NCI-H1417 treated with DMSO at 0.1 percent for 48 hours (cell line): ENCODE data around the gene GOLGA2.

Experiments
- DNase-seq: peaks from one replicate; lab custom pipeline; 2025; lab: John Stamatoyannopoulos, UW

Gene GOLGA2

DNA sequence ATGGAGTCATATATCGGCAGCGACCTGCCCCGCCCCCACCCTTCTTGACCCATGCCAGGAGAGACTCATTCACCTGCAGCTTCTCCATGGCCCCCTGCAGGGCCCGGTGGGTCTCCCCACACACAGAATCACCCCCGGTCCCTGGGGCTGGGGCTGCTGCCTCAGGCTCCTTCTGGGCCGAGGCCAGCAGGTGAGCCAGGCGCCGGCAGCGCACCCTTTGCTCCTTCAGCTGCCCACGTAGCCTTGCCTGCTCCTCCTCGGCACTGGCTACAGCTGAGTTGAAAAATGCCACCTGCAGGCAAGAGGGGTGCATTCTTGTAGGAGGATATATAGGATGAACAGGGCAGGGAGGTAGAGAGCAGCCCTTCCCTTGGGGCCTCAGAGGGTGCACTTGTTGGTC lies 17.9 kb downstream of the GOLGA2 start:
- DNase-seq: no peak

- no peak for DNase-seq
Observed at GRCh38 chr9:128257086-128257825, 18.6 kb downstream of the GOLGA2 start.

DNA sequence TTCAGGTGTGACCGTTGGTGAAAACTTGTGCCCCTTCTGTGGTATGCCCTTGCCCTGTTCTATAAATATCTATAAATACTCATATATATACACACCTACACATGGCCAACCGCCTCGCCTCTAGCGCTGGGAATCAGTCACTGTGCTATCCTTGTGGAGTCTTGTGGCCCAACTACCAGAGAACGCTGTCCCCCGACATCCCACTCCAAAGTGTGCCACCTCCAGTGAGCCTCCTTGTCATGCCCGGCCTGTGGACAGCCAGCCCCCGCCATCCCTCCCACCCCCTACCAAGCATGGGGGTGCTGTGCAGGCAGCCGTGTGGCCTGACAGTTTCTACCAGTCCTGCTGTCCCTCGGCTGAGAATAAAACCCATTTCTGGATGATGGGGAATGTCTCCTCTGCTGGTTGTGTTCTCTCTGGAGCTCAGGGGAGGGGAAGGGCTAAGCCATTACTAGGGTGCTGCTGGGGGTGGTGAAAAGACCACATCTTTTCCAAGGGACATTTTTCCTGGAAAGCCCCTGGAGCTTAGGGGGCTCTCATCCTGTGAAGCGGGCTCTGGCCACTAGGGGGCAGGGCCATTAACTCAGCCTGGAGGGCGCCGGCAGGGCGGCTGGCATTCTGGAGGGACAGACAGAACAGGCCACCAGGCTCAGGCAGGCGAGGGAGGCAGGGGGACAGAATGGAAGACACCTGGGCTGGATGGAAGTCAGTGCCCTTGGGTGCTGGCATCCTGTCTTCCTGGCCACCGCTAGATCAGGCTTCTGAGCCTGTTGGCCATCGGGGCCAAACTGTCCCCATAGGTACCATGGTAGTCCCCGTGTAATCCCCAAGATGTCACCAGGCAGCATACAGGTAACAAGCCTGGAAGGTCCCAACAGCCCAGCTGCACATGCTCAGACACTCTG lies 20.7 kb downstream of the GOLGA2 start:
- DNase-seq: no peak

- no peak for DNase-seq
Observed at GRCh38 chr9:128254362-128254761, 21.4 kb downstream of the GOLGA2 start.

GRCh38 chr9:128253991-128254346 lies 21.8 kb downstream of the GOLGA2 start:
- DNase-seq: no peak

DNA sequence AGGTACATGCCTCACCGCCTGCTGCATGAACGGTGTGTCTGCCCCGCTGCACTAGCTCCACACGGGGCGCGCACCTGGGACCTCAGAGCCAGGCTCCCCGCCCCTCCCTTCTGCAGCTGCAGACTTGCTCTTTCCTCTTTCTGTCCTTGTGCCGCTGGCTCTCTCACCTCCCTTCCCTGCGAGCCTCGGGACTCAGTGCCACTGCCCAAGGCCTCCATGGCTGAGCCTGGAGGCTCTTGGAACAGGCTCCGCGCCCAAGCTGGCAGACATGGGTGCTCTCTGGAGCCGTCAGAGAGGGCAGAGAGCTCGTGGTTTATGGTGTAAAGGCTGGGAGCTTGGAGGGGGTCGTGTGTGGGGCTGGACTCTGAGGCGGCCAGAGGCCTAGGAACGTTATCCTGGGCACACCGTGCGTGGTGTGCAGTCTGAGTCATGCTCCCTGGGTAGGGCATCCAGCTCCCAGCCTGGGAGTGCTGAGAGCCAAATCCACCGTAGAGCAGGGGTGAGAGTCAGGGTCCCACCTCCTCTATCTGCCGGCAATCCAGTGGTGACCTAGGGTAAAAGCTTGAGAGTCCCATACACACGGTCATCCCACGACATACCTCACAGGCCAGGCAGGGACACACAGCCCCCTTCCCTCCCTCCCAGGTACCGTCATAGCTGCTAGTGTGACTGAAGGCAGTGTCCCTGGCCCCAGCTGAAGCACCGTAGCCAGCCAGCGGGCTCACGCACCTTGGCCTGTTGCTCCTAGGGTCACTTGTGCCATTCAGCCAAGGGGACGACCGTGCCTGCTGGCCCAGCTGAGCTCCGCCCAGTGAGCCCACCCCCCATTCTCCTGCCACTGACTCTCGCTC lies 22.4 kb downstream of the GOLGA2 start:
- no peak for DNase-seq

- no peak for DNase-seq
Observed at GRCh38 chr9:128252317-128253139, 23.3 kb downstream of the GOLGA2 start.

GRCh38 chr9:128251732-128252100 lies 24.1 kb downstream of the GOLGA2 start:
- no peak for DNase-seq

- no peak for DNase-seq
Observed at GRCh38 chr9:128250839-128251731, 24.7 kb downstream of the GOLGA2 start.

- no peak for DNase-seq
Observed at GRCh38 chr9:128249908-128250838, 25.6 kb downstream of the GOLGA2 start.

DNA sequence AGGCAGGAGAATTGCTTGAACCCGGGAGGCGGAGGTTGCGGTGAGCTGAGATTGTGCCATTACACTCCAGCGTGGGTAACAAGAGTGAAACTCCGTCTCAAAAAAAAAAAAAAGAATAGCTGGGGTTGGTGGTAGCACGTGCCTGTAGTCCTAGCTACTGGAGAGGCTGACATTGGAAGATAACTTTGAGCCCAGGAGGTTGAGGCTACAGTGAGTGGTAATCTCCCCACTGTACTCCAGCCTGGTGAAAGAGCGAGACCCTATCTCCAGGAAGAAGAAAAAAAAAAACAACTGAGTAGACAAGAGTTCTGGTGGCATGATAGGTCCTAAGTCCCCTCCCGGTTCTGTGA lies 26.3 kb downstream of the GOLGA2 start:
- DNase-seq: no peak

DNA sequence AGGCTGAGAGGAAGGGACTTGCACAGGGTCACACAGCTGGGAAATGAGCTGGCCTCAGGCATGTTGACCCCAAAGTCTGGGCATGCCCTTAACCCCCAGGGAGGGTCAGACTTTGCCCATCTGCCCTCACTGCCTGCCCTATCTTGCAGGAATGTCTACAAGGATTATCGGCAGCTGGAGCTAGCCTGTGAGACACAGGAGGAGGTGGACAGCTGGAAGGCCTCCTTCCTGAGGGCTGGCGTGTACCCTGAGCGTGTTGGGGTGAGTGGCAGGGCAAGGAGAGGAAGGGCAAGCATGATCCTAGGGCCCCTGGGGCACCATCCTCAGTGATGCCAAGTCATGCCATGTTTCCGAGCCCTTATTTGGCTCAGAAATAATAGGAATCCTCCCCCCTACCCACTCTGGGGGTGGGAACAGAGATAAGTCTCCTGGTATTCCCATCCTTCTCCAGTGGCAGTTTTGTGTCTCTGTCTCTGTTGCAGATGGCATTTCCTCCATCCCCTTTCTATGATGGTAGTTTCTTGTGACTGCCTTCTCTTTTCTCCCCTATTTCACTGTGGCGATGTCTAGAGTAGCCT lies 28.5 kb downstream of the GOLGA2 start:
- DNase-seq: no peak

- no peak for DNase-seq
Observed at GRCh38 chr9:128246471-128246870, 29.3 kb downstream of the GOLGA2 start.

- DNase-seq: no peak
Observed at GRCh38 chr9:128245421-128246151, 30.2 kb downstream of the GOLGA2 start.

DNA sequence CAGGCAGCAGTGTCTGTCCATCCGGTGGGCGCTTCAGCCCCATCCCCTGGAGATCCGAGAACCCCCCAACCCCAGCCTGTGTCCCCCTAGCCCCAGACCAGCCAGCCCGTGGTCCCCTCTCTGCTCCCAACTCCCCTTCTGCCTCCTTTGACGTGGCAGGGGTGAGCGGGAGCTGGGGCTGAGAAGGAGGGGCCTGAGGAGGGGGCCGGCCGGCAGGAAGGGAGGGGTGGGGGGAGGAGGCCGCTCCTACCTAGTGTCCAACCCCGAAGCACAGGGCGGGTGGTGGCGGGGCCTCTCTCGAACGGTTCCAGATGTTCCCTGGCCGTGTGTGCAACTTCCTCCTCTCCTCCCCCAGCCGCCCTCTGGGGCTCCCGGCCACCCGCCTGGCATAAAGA lies 31.0 kb downstream of the GOLGA2 start:
- DNase-seq: no peak

- DNase-seq: no peak
Observed at GRCh38 chr9:128244091-128244836, 31.5 kb downstream of the GOLGA2 start.

- no peak for DNase-seq
Observed at GRCh38 chr9:128243215-128244018, 32.4 kb downstream of the GOLGA2 start.
